Smooth muscle cell (in vitro differentiated cells): ENCODE results near the gene MSI2. TPM values are rescaled to one million over a fixed set of nuclear protein-coding genes. Genes with fewer than 3 reads are reported as not detected.

Experiments used
- DNase-seq: peaks from one replicate; lab custom pipeline; 2025; ENCODE audit not compliant: unreplicated experiment; lab: John Stamatoyannopoulos, UW
- H2AFZ ChIP-seq: fragments of 200-600 bp; sonication (generic); 2 replicates; pipeline ENCODE4 v1.6.0; 2016; ENCODE audit warnings: antibody characterized with exemption, low read depth, mild to moderate bottlenecking
- H3F3A ChIP-seq: fragments of 200-600 bp; sonication (generic); 2 replicates; pipeline ENCODE4 v1.6.0; 2017; ENCODE audit warnings: antibody characterized with exemption, low read depth
- H3K27ac ChIP-seq: fragments of 200-600 bp; sonication (generic); 2 replicates; pipeline ENCODE4 v1.5.1; 2016; ENCODE audit warnings: low read depth, mild to moderate bottlenecking
- H3K27me3 ChIP-seq: fragments of 200-600 bp; sonication (generic); 2 replicates; pipeline ENCODE4 v1.6.1; 2016; ENCODE audit warnings: low read depth, mild to moderate bottlenecking
- H3K36me3 ChIP-seq: fragments of 200-600 bp; sonication (generic); 2 replicates; pipeline ENCODE4 v1.5.1; 2016; ENCODE audit warnings: low read depth
- H3K4me1 ChIP-seq: fragments of 200-600 bp; sonication (generic); 2 replicates; pipeline ENCODE4 v1.5.1; 2016; ENCODE audit warnings: low read depth
- H3K4me2 ChIP-seq: fragments of 200-600 bp; sonication (generic); 2 replicates; pipeline ENCODE4 v1.6.0; 2016; ENCODE audit warnings: mild to moderate bottlenecking
- H3K4me3 ChIP-seq: fragments of 200-600 bp; sonication (generic); 2 replicates; pipeline ENCODE4 v1.5.1; 2016; ENCODE audit warnings: mild to moderate bottlenecking
- H3K79me2 ChIP-seq: fragments of 200-600 bp; sonication (generic); 2 replicates; pipeline ENCODE4 v1.6.0; 2016; ENCODE audit warnings: low read depth, mild to moderate bottlenecking
- H3K9ac ChIP-seq: fragments of 200-600 bp; sonication (generic); 2 replicates; pipeline ENCODE4 v1.6.0; 2016; ENCODE audit warnings: low read depth
- H3K9me3 ChIP-seq: fragments of 200-600 bp; sonication (generic); replicated peaks from 2 replicates; pipeline ENCODE4 v1.5.1; 2016; ENCODE audit warnings: low read depth
- H4K20me1 ChIP-seq: fragments of 200-600 bp; sonication (generic); 2 replicates; pipeline ENCODE4 v1.6.0; 2016; ENCODE audit warnings: low read depth
- CTCF ChIP-seq: fragments of 200-600 bp; sonication (generic); IDR thresholded peaks from 2 replicates; pipeline ENCODE4 v1.5.1; 2017; ENCODE audit warnings: borderline replicate concordance, mild to moderate bottlenecking, antibody characterized with exemption; ENCODE audit not compliant: insufficient read depth, poor library complexity, severe bottlenecking
- WGBS: methylation state at CpG from one replicate; pipeline ENCODE4 v1.1.7; 2016; ENCODE audit warnings: low lambda C conversion rate; 5-methylcytosine and 5-hydroxymethylcytosine counted together
- polyA plus RNA-seq: library from polyadenylated mRNA; unstranded; fragments of >200 nt; fragmentation: Nextera tagmentation; extraction: Ambion mirVana; gene quantifications from 2 replicates; pipeline ENCODE4 v1.2.1, GENCODE V29; 2016
- total RNA-seq: library from RNA; depleted of rRNA; stranded (reverse); fragments of >200 nt; gene quantifications from 2 replicates; pipeline ENCODE4 v1.2.3, GENCODE V29; 2014

Gene MSI2
- total and polyA plus RNA-seq, 2 experiments from 2014 or later = 5.7 to 36.5 TPM

- 81% methylated on average over 4 of the region's 4 CpGs for WGBS
- H3K79me2 ChIP-seq = peaks cover 13% of the 10 kb centered on the region
- no peak for TF ChIP-seq CTCF
- H3K4me3 ChIP-seq = no peak overlapping the region
- H3K4me1 ChIP-seq = peaks cover 49% of the 10 kb centered on the region
- no peak overlapping the region for H3K27ac ChIP-seq
- H4K20me1 ChIP-seq = peaks cover 65% of the 10 kb centered on the region
- no peaks in the 10 kb centered on the region for H3K36me3 ChIP-seq
- DNase-seq = no peak
- H3K27me3 ChIP-seq = no peaks in the 10 kb centered on the region
- H3K9me3 ChIP-seq = no peaks in the 10 kb centered on the region
- H3K9ac ChIP-seq = no peak overlapping the region
- no peaks in the 10 kb centered on the region for H3F3A ChIP-seq
- no peak overlapping the region for H3K4me2 ChIP-seq
- no peak overlapping the region for H2AFZ ChIP-seq
These were observed 25.6 kb downstream of the MSI2 start for GRCh38 chr17:57281887-57282286.

- peaks cover 52% of the 10 kb centered on the region for H3K4me1 ChIP-seq
- H3K27me3 ChIP-seq = no peaks in the 10 kb centered on the region
- H3K79me2 ChIP-seq = peaks cover 13% of the 10 kb centered on the region
- H3K4me2 ChIP-seq = no peak overlapping the region
- DNase-seq = no peak
- no peak overlapping the region for H3K27ac ChIP-seq
- H3F3A ChIP-seq = no peaks in the 10 kb centered on the region
- WGBS = 63% methylated on average over 1 of the region's 1 CpG
- peaks cover 67% of the 10 kb centered on the region for H4K20me1 ChIP-seq
- H3K36me3 ChIP-seq = no peaks in the 10 kb centered on the region
- H3K9ac ChIP-seq = no peak overlapping the region
- no peak for TF ChIP-seq CTCF
- H3K9me3 ChIP-seq = no peaks in the 10 kb centered on the region
- H3K4me3 ChIP-seq = no peak overlapping the region
- H2AFZ ChIP-seq = no peak overlapping the region
These were observed 26.0 kb downstream of the MSI2 start for GRCh38 chr17:57282296-57282695.

- H3K27ac ChIP-seq = no peak overlapping the region
- TF ChIP-seq CTCF = no peak
- H3K4me2 ChIP-seq = no peak overlapping the region
- no peaks in the 10 kb centered on the region for H3F3A ChIP-seq
- H3K27me3 ChIP-seq = no peaks in the 10 kb centered on the region
- DNase-seq = no peak
- H3K4me1 ChIP-seq = peaks cover 56% of the 10 kb centered on the region
- 87% methylated on average over 17 of the region's 18 CpGs for WGBS
- peaks cover 67% of the 10 kb centered on the region for H4K20me1 ChIP-seq
- no peak overlapping the region for H3K4me3 ChIP-seq
- H3K9ac ChIP-seq = no peak overlapping the region
- peaks cover 13% of the 10 kb centered on the region for H3K79me2 ChIP-seq
- H2AFZ ChIP-seq = no peak overlapping the region
- H3K36me3 ChIP-seq = no peaks in the 10 kb centered on the region
- no peaks in the 10 kb centered on the region for H3K9me3 ChIP-seq
These were observed 27.1 kb downstream of the MSI2 start for GRCh38 chr17:57283203-57283971.

GRCh38 chr17:57284583-57284982 is 28.3 kb downstream of the MSI2 start:
- Histone ChIP-seq H3K4me2 (no peak overlapping the region), H3F3A (no peaks in the 10 kb centered on the region)
- WGBS = 87% methylated on average over 3 of the region's 3 CpGs

More at GRCh38 chr17:57284583-57284982, 28.3 kb downstream of the MSI2 start:
- Histone ChIP-seq H3K4me1 (peaks cover 56% of the 10 kb centered on the region), H3K36me3 (no peaks in the 10 kb centered on the region), H3K9ac (no peak overlapping the region), H3K27me3 (no peaks in the 10 kb centered on the region), H3K4me3 (no peak overlapping the region), H4K20me1 (peaks cover 70% of the 10 kb centered on the region), H3K79me2 (peaks cover 17% of the 10 kb centered on the region), H2AFZ (no peak overlapping the region), H3K9me3 (no peaks in the 10 kb centered on the region), H3K27ac (no peak overlapping the region)
- DNase-seq = no peak
- TF ChIP-seq CTCF = no peak
